Ascending aorta (tissue), 2 donors: ENCODE data around the gene PLA2G6. TPM values are rescaled to one million over a fixed set of nuclear protein-coding genes. Genes with fewer than 3 reads are reported as not detected.

ENCODE experiments used
- DNase-seq, 2 donors: peaks; one replicate each; pipeline ENCODE4 v3.0.0-alpha.2; 2019; ENCODE audit warnings: low spot score in 2 of 2
- H3K27ac ChIP-seq, 2 donors: fragments of 200-600 bp; sonication (generic); one replicate each; pipeline ENCODE4 v1.5.1; 2016 to 2017; ENCODE audit warnings: mild to moderate bottlenecking in 1 of 2
- H3K27me3 ChIP-seq: fragments of 200-600 bp; sonication (generic); one replicate; pipeline ENCODE4 v1.5.1; 2017
- H3K36me3 ChIP-seq, 2 donors: fragments of 200-600 bp; sonication (generic); one replicate each; pipeline ENCODE4 v1.5.1; 2016
- H3K4me1 ChIP-seq, 2 donors: fragments of 200-600 bp; sonication (generic); one replicate each; pipeline ENCODE4 v1.5.1; 2016 to 2017; ENCODE audit warnings: mild to moderate bottlenecking in 1 of 2
- H3K4me3 ChIP-seq, 2 donors: fragments of 200-600 bp; sonication (generic); one replicate each; pipeline ENCODE4 v1.5.1; 2016 to 2017; ENCODE audit warnings: mild to moderate bottlenecking in 1 of 2
- H3K9me3 ChIP-seq, 2 donors: fragments of 200-600 bp; sonication (generic); one replicate each; pipeline ENCODE4 v1.5.1; 2016
- intact Hi-C: fragments of 100-400 bp; cut with DNase I; formaldehyde crosslinking; loops from one replicate; pipeline ENCODE4 v1.15.1; 2023
- total RNA-seq: library from RNA; depleted of rRNA; stranded (reverse); fragments of >200 nt; gene quantifications from one replicate; pipeline ENCODE4 v1.1.0, GENCODE V29; 2016
- TF ChIP-seq, protein P1 (sequence below), 3 experiments: fragments of 200-600 bp in 2 of 3; fragments of 450-650 bp in 1 of 3; sonication (generic) in 2 of 3; IDR thresholded peaks; one replicate each; pipeline ENCODE4 v1.5.1; 2016 to 2019; ENCODE audit warnings: antibody characterized with exemption in 3 of 3, mild to moderate bottlenecking in 1 of 3, moderate library complexity in 1 of 3

Gene PLA2G6
- total RNA-seq, 1 donor from 2014 or later: 79.5 TPM

DNA sequence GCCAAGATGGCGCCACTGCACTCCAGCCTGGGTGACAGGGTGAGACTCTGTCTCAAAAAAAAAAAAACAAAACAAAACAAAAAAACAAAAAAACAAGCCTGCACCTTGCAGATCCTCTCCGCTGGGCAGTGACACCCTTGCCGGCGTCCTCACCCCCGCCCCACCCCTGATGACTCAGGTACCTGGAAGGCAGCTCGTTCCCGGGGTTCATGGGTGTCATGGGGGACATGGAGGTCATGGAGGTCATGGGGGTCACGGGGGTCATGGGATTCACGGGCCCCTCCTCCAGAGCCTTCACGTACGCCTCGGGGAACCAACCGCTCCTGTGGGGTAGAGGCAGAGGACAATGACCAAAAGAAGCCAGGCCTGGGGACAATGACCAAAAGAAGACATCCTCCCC is 94.7 kb downstream of the PLA2G6 start:
- TF ChIP-seq, protein P1, sequence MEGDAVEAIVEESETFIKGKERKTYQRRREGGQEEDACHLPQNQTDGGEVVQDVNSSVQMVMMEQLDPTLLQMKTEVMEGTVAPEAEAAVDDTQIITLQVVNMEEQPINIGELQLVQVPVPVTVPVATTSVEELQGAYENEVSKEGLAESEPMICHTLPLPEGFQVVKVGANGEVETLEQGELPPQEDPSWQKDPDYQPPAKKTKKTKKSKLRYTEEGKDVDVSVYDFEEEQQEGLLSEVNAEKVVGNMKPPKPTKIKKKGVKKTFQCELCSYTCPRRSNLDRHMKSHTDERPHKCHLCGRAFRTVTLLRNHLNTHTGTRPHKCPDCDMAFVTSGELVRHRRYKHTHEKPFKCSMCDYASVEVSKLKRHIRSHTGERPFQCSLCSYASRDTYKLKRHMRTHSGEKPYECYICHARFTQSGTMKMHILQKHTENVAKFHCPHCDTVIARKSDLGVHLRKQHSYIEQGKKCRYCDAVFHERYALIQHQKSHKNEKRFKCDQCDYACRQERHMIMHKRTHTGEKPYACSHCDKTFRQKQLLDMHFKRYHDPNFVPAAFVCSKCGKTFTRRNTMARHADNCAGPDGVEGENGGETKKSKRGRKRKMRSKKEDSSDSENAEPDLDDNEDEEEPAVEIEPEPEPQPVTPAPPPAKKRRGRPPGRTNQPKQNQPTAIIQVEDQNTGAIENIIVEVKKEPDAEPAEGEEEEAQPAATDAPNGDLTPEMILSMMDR (IDR thresholded peaks at IDR 0.05): no peak
- H3K4me1 ChIP-seq: peaks cover 0 to 14% of the 10 kb centered on the region in 2 donors
- H3K36me3 ChIP-seq: no peaks in the 10 kb centered on the region
- no peak overlapping the region for H3K4me3 ChIP-seq
- DNase-seq: no peak
- no peak overlapping the region for H3K27ac ChIP-seq
- H3K27me3 ChIP-seq: no peaks in the 10 kb centered on the region
- H3K9me3 ChIP-seq: no peaks in the 10 kb centered on the region
- intact Hi-C loops: no loop called here

DNA sequence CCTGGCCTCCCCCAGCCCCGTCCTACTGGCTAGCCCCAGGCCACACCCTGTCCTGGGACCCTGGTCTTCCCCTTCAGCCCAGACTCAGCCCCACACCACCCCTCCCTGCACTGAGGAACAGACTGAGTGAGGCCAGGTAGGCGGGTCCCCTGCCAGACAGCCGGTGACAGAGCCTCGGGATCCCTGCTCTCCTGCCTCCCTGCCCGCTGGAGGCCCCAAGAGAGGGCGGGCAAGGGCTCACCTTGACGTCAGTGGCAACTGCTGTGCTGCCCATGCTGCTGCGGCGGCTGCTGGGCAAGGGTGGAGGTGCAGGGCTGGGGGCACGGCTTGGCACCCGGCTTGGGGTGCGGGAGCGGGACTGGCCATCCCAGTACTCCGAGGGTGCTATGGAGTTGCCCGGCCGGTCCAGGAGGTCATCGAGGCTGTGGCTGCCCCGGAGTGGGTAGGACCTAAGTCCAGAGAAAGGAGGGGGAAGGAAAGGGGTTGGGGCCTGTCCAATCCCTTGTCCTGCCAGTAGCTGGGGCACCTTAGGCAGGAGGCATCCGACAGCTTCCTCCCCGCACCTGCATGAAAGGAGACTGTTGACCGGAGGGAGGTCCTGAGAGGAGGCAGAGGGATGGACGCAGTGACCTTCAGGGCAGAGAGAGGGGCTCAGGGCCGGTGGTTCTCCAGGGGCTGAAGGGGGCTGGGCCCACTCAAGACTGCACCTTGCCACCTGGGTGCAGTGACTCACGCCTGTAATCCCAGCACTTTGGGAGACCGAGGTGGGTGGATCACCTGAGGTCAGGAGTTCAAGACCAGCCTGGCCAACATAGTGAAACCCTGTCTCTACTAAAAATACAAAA is 95.4 kb downstream of the PLA2G6 start:
- no peak for DNase-seq
- no peaks in the 10 kb centered on the region for H3K27me3 ChIP-seq
- TF ChIP-seq, protein P1 (IDR thresholded peaks at IDR 0.05): no peak

DNA sequence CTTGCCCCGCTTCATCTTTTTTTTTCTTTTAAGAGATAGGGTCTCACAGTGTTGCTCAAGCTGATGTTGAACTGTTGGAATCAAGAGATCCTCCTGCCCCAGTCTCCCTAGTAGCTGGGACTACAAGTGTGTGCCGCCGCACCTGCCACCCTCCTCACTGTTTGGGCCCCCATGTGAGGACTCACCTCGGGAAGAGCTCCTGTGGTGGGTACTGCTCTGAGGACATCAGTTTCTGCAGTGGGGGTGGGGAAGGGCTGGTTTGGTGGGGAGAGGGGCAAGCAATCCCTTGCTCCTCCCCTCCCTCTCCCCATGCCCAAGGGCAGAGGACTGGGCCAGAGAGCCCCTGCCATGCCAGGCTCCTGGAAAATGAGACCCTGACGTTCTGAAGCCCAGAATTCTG is 96.1 kb downstream of the PLA2G6 start:
- intact Hi-C loops: no loop called here
- no peaks in the 10 kb centered on the region for H3K27me3 ChIP-seq
- no peak overlapping the region for H3K27ac ChIP-seq
- no peak for DNase-seq
- H3K9me3 ChIP-seq: no peaks in the 10 kb centered on the region
- no peaks in the 10 kb centered on the region for H3K36me3 ChIP-seq
- peaks cover 0 to 24% of the 10 kb centered on the region in 2 donors for H3K4me1 ChIP-seq
- H3K4me3 ChIP-seq: no peak overlapping the region
- TF ChIP-seq, protein P1 (IDR thresholded peaks at IDR 0.05): no peak

More for the DNA sequence above, 95.4 kb downstream of the PLA2G6 start:
- H3K36me3 ChIP-seq: no peaks in the 10 kb centered on the region
- intact Hi-C loops: no loop called here
- peaks cover 0 to 19% of the 10 kb centered on the region in 2 donors for H3K4me1 ChIP-seq
- H3K4me3 ChIP-seq: no peak overlapping the region
- no peak overlapping the region for H3K27ac ChIP-seq
- H3K9me3 ChIP-seq: no peaks in the 10 kb centered on the region

DNA sequence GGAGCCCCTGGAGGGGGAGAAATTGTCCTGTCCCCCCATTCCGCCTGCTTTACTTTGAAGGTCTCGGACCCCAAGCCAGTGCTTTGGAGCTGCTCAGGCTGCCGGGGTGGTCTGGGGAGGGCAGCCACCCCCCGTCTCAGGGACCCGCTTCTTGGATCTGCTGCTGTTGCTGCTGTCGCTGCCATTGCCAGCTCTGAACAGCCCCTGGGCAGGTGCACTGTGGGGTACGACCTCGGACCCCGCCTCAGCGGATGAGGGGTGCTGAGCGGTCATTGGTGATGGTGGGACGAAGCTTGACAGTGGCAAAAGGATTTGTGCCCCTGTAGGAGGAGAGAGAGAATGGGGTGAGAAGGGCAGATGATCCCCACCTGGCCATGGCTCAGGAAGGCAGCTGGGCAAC is 96.6 kb downstream of the PLA2G6 start:
- intact Hi-C loops: no loop called here
- H3K4me3 ChIP-seq: no peak overlapping the region
- H3K36me3 ChIP-seq: no peaks in the 10 kb centered on the region
- TF ChIP-seq, protein P1 (IDR thresholded peaks at IDR 0.05): no peak
- H3K9me3 ChIP-seq: no peaks in the 10 kb centered on the region
- no peak overlapping the region for H3K27ac ChIP-seq
- no peaks in the 10 kb centered on the region for H3K27me3 ChIP-seq
- no peak for DNase-seq
- H3K4me1 ChIP-seq: peaks cover 0 to 24% of the 10 kb centered on the region in 2 donors

DNA sequence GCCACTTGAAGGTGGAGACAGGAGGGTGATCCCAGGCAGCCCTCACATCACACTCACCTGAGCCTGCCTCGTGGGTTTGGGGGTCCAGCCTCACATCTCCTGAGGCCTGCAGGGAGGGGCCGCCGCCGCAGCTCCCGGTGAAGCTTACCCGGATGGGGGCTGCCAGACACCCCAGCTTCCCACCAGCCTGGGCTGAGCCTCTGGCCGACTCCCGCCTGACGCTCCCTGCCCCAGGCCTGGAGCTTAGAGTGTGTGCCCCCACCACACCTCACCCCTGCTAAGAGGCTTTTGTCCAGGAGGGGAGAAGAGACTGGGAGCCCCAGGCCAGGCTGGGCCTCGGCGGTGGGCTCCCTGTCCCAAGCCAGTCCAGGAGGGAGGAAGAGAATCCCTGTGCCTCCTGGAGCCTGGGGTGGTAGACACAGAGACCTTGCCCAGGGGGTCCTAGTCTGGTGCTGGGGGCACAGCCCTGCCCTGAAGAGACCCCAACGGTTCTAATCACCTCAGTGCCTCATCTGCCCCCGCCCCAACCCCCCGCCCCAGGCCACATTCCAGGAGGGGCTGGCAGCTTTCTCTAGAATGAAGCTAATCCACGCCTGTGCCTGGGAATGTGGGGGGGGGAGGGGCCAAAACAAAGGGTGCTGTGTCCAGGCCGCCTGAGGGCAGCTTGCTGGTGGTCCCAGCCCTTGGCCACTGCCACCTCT is 97.5 kb downstream of the PLA2G6 start, which contains the start of gene SLC16A8:
SLC16A8 (minus strand) TSS at position 254 of the 701 bp plus-strand sequence. CDS start 1,311 bp downstream, outside the sequence.
- Histone ChIP-seq H3K27me3 (no peaks in the 10 kb centered on the region), H3K4me1 (peaks cover 0 to 22% of the 10 kb centered on the region in 2 donors), H3K27ac (no peak within 1 kb of the TSS), H3K36me3 (no peaks in the 10 kb centered on the region), H3K4me3 (no peak within 1 kb of the TSS), H3K9me3 (no peaks in the 10 kb centered on the region)
- TF ChIP-seq, protein P1 (IDR thresholded peaks at IDR 0.05): no peak
- intact Hi-C loops: no loop called here
- no peak for DNase-seq
